Activated naive CD8-positive, alpha-beta T cell (primary cell): ENCODE data around the gene SUPT3H.

Source experiments
- H3K27ac Mint-ChIP-seq: one replicate; pipeline ENCODE4 v1.8.0; 2021; ENCODE audit warnings: mixed read lengths
- H3K27me3 Mint-ChIP-seq: one replicate; pipeline ENCODE4 v1.8.0; 2021; ENCODE audit warnings: mixed read lengths
- H3K36me3 Mint-ChIP-seq: one replicate; pipeline ENCODE4 v1.8.0; 2021; ENCODE audit warnings: mixed read lengths
- H3K4me1 Mint-ChIP-seq: one replicate; pipeline ENCODE4 v1.8.0; 2021; ENCODE audit warnings: low read depth, mixed read lengths
- H3K4me3 Mint-ChIP-seq: one replicate; pipeline ENCODE4 v1.8.0; 2021; ENCODE audit warnings: mild to moderate bottlenecking, mixed read lengths
- H3K9me3 Mint-ChIP-seq: one replicate; pipeline ENCODE4 v1.8.0; 2021; ENCODE audit warnings: low read depth, mixed read lengths

The SUPT3H gene

GRCh38 chr6:45006893-45007292, 370.8 kb downstream of the SUPT3H start:
- H3K4me1 Mint-ChIP-seq, result peaks cover 33% of the 10 kb centered on the region
- no peak overlapping the region for H3K27ac Mint-ChIP-seq
- H3K4me3 Mint-ChIP-seq, result no peak overlapping the region
- peaks cover 24% of the 10 kb centered on the region for H3K36me3 Mint-ChIP-seq
- no peaks in the 10 kb centered on the region for H3K27me3 Mint-ChIP-seq
- H3K9me3 Mint-ChIP-seq, result peaks cover 19% of the 10 kb centered on the region

- Mint-ChIP-seq H3K27me3 (no peaks in the 10 kb centered on the region), H3K9me3 (peaks cover 11% of the 10 kb centered on the region), H3K36me3 (peaks cover 12% of the 10 kb centered on the region), H3K4me1 (peaks cover 37% of the 10 kb centered on the region), H3K4me3 (no peak overlapping the region), H3K27ac (no peak overlapping the region)
These were observed 373.8 kb downstream of the SUPT3H start for GRCh38 chr6:45003961-45004360.

GRCh38 chr6:45003387-45003786, 374.3 kb downstream of the SUPT3H start:
- peaks cover 13% of the 10 kb centered on the region for H3K36me3 Mint-ChIP-seq
- no peak overlapping the region for H3K27ac Mint-ChIP-seq
- H3K4me1 Mint-ChIP-seq, result peaks cover 37% of the 10 kb centered on the region
- H3K4me3 Mint-ChIP-seq, result no peak overlapping the region
- no peaks in the 10 kb centered on the region for H3K27me3 Mint-ChIP-seq
- H3K9me3 Mint-ChIP-seq, result peaks cover 11% of the 10 kb centered on the region

GRCh38 chr6:45002390-45003105, 375.2 kb downstream of the SUPT3H start:
- no peak overlapping the region for H3K4me3 Mint-ChIP-seq
- H3K27ac Mint-ChIP-seq, result peak overlapping the region; percentile 72
- peaks cover 37% of the 10 kb centered on the region for H3K4me1 Mint-ChIP-seq
- H3K36me3 Mint-ChIP-seq, result peaks cover 13% of the 10 kb centered on the region
- H3K27me3 Mint-ChIP-seq, result no peaks in the 10 kb centered on the region
- H3K9me3 Mint-ChIP-seq, result peaks cover 11% of the 10 kb centered on the region

- Mint-ChIP-seq H3K4me3 (peak overlapping the region; percentile 24), H3K4me1 (peaks cover 33% of the 10 kb centered on the region), H3K36me3 (peaks cover 8% of the 10 kb centered on the region), H3K27me3 (no peaks in the 10 kb centered on the region), H3K9me3 (peaks cover 2% of the 10 kb centered on the region), H3K27ac (peak overlapping the region; percentile 72)
These were observed 376.1 kb downstream of the SUPT3H start for GRCh38 chr6:45001663-45002062.

- H3K36me3 Mint-ChIP-seq, result peaks cover 6% of the 10 kb centered on the region
- no peaks in the 10 kb centered on the region for H3K9me3 Mint-ChIP-seq
- no peak overlapping the region for H3K4me3 Mint-ChIP-seq
- no peaks in the 10 kb centered on the region for H3K27me3 Mint-ChIP-seq
- H3K27ac Mint-ChIP-seq, result peak overlapping the region; percentile 72
- peaks cover 32% of the 10 kb centered on the region for H3K4me1 Mint-ChIP-seq
These were observed 376.9 kb downstream of the SUPT3H start for GRCh38 chr6:45000833-45001232.

- H3K9me3 Mint-ChIP-seq, result no peaks in the 10 kb centered on the region
- H3K4me3 Mint-ChIP-seq, result no peak overlapping the region
- H3K36me3 Mint-ChIP-seq, result peaks cover 8% of the 10 kb centered on the region
- no peaks in the 10 kb centered on the region for H3K27me3 Mint-ChIP-seq
- no peak overlapping the region for H3K27ac Mint-ChIP-seq
- peaks cover 32% of the 10 kb centered on the region for H3K4me1 Mint-ChIP-seq
These were observed 378.7 kb downstream of the SUPT3H start for GRCh38 chr6:44999066-44999465.

- Mint-ChIP-seq H3K27me3 (no peaks in the 10 kb centered on the region), H3K36me3 (peaks cover 6% of the 10 kb centered on the region), H3K4me1 (peaks cover 5% of the 10 kb centered on the region), H3K4me3 (no peak overlapping the region), H3K9me3 (no peaks in the 10 kb centered on the region), H3K27ac (no peak overlapping the region)
These were observed 382.1 kb downstream of the SUPT3H start for GRCh38 chr6:44995486-44996132.

- peaks cover 18% of the 10 kb centered on the region for H3K4me1 Mint-ChIP-seq
- no peak overlapping the region for H3K27ac Mint-ChIP-seq
- no peaks in the 10 kb centered on the region for H3K36me3 Mint-ChIP-seq
- H3K9me3 Mint-ChIP-seq, result no peaks in the 10 kb centered on the region
- H3K27me3 Mint-ChIP-seq, result no peaks in the 10 kb centered on the region
- H3K4me3 Mint-ChIP-seq, result no peak overlapping the region
These were observed 388.3 kb downstream of the SUPT3H start for GRCh38 chr6:44989391-44989790.

GRCh38 chr6:44985006-44985405, 392.7 kb downstream of the SUPT3H start:
- peaks cover 3% of the 10 kb centered on the region for H3K36me3 Mint-ChIP-seq
- H3K27me3 Mint-ChIP-seq, result no peaks in the 10 kb centered on the region
- peaks cover 40% of the 10 kb centered on the region for H3K4me1 Mint-ChIP-seq
- no peaks in the 10 kb centered on the region for H3K9me3 Mint-ChIP-seq
- no peak overlapping the region for H3K4me3 Mint-ChIP-seq
- no peak overlapping the region for H3K27ac Mint-ChIP-seq

GRCh38 chr6:44983467-44984365, 394.0 kb downstream of the SUPT3H start:
- Mint-ChIP-seq H3K27me3 (no peaks in the 10 kb centered on the region), H3K27ac (no peak overlapping the region), H3K36me3 (peaks cover 3% of the 10 kb centered on the region), H3K9me3 (no peaks in the 10 kb centered on the region), H3K4me3 (no peak overlapping the region), H3K4me1 (peaks cover 52% of the 10 kb centered on the region)

GRCh38 chr6:44980841-44981240, 396.9 kb downstream of the SUPT3H start:
- H3K9me3 Mint-ChIP-seq, result no peaks in the 10 kb centered on the region
- H3K36me3 Mint-ChIP-seq, result peaks cover 3% of the 10 kb centered on the region
- no peak overlapping the region for H3K27ac Mint-ChIP-seq
- H3K4me3 Mint-ChIP-seq, result no peak overlapping the region
- no peaks in the 10 kb centered on the region for H3K27me3 Mint-ChIP-seq
- peaks cover 61% of the 10 kb centered on the region for H3K4me1 Mint-ChIP-seq

GRCh38 chr6:44976677-44977641, 400.8 kb downstream of the SUPT3H start:
- peak overlapping the region; percentile 35 for H3K4me3 Mint-ChIP-seq
- no peaks in the 10 kb centered on the region for H3K9me3 Mint-ChIP-seq
- H3K36me3 Mint-ChIP-seq, result peaks cover 8% of the 10 kb centered on the region
- H3K4me1 Mint-ChIP-seq, result peaks cover 66% of the 10 kb centered on the region
- H3K27me3 Mint-ChIP-seq, result no peaks in the 10 kb centered on the region
- peak overlapping the region; percentile 83 for H3K27ac Mint-ChIP-seq

GRCh38 chr6:44974511-44974910, 403.2 kb downstream of the SUPT3H start:
- Mint-ChIP-seq H3K36me3 (peaks cover 7% of the 10 kb centered on the region), H3K4me3 (no peak overlapping the region), H3K27ac (peak overlapping the region; percentile 67), H3K4me1 (peaks cover 70% of the 10 kb centered on the region), H3K27me3 (no peaks in the 10 kb centered on the region), H3K9me3 (no peaks in the 10 kb centered on the region)
